Measurements from ENCODE around the gene MFSD12. TPM values are rescaled to one million over a fixed set of nuclear protein-coding genes. Genes with fewer than 3 reads are reported as not detected.

MFSD12 gene
- polyA plus RNA-seq, 1 donor from 2014 or later, result 38.5 TPM

- Histone ChIP-seq H3K79me2 (replicated peaks; ENCODE audit: insufficient read depth, low read length) (peaks cover 44% of the 10 kb centered on the region), H3K27ac (ENCODE audit: low read length) (peak overlapping the region; percentile 60), H3K4me2 (ENCODE audit: low read length) (peak overlapping the region; percentile 80), H3K36me3 (ENCODE audit: insufficient read depth, low read length) (no peaks in the 10 kb centered on the region), H3K4me3 (ENCODE audit: low read length) (peak overlapping the region; percentile 95), H3F3A (ENCODE audit: insufficient read depth, low read length, poor library complexity, severe bottlenecking) (no peaks in the 10 kb centered on the region), H3K9ac (ENCODE audit: low read length) (peak overlapping the region; percentile 94), H3K9me2 (ENCODE audit: insufficient read depth, low read length) (no peaks in the 10 kb centered on the region), H3K9me3 (ENCODE audit: low read length) (no peaks in the 10 kb centered on the region), H3K27me3 (ENCODE audit: insufficient read depth, low read depth, low read length) (no peaks in the 10 kb centered on the region), H2AFZ (ENCODE audit: low read depth, low read length) (no peak overlapping the region), H4K20me1 (ENCODE audit: insufficient read depth) (peaks cover 13% of the 10 kb centered on the region)
- TF ChIP-seq RAD21 (conservative IDR thresholded peaks at IDR 0.05) (no peak), REST (IDR thresholded peaks at IDR 0.05; ENCODE audit: borderline replicate concordance) (no peak), EZH2 (IDR thresholded peaks at IDR 0.05; ENCODE audit: borderline replicate concordance, insufficient read depth, low read length, poor library complexity, severe bottlenecking) (no peak), TAF1 (IDR thresholded peaks at IDR 0.05; ENCODE audit: low read depth) (no peak), EP300 (conservative IDR thresholded peaks at IDR 0.05; ENCODE audit: poor library complexity, severe bottlenecking) (no peak), SMC3 (conservative IDR thresholded peaks at IDR 0.05; ENCODE audit: poor library complexity) (no peak), POLR2AphosphoS5 (IDR thresholded peaks at IDR 0.05) (no peak), CTCF (IDR thresholded peaks at IDR 0.05; ENCODE audit: poor library complexity, severe bottlenecking) (no peak), MXI1 (conservative IDR thresholded peaks at IDR 0.05; ENCODE audit: poor library complexity, severe bottlenecking) (no peak)
Observed at GRCh38 chr19:3506384-3507340, 50.7 kb downstream of the MFSD12 start.

GRCh38 chr19:3505598-3506383, 51.6 kb downstream of the MFSD12 start, which contains the start of gene FZR1:
TSS of gene FZR1 (plus strand) at chr19:3506311. CDS start at chr19:3522990, 16,679 bp downstream.
- peak within 1 kb of the TSS; percentile 98 for H2AFZ ChIP-seq (ENCODE audit: low read depth, low read length)

More at GRCh38 chr19:3505598-3506383, 51.6 kb downstream of the MFSD12 start, which contains the start of gene FZR1:
- H3K27me3 ChIP-seq (ENCODE audit: insufficient read depth, low read depth, low read length), result no peaks in the 10 kb centered on the region
- peak within 1 kb of the TSS; percentile 80 for H3K4me2 ChIP-seq (ENCODE audit: low read length)
- H3K9me2 ChIP-seq (ENCODE audit: insufficient read depth, low read length), result no peaks in the 10 kb centered on the region
- H4K20me1 ChIP-seq (ENCODE audit: insufficient read depth), result peaks cover 6% of the 10 kb centered on the region
- H3K4me3 ChIP-seq (ENCODE audit: low read length), result peak within 1 kb of the TSS; percentile 95
- peak within 1 kb of the TSS; percentile 95 for H3K27ac ChIP-seq (ENCODE audit: low read length)
- H3K9ac ChIP-seq (ENCODE audit: low read length), result peak within 1 kb of the TSS; percentile 94
- H3K9me3 ChIP-seq (ENCODE audit: low read length), result no peaks in the 10 kb centered on the region
- peak; percentile 85 for TF ChIP-seq EP300 (conservative IDR thresholded peaks at IDR 0.05; ENCODE audit: poor library complexity, severe bottlenecking)
- peak; percentile 54 for TF ChIP-seq CTCF (IDR thresholded peaks at IDR 0.05; ENCODE audit: poor library complexity, severe bottlenecking)
- TF ChIP-seq EZH2 (IDR thresholded peaks at IDR 0.05; ENCODE audit: borderline replicate concordance, insufficient read depth, low read length, poor library complexity, severe bottlenecking), result no peak
- TF ChIP-seq TAF1 (IDR thresholded peaks at IDR 0.05; ENCODE audit: low read depth), result peak; percentile 40
- TF ChIP-seq MXI1 (conservative IDR thresholded peaks at IDR 0.05; ENCODE audit: poor library complexity, severe bottlenecking), result peak; percentile 92
- no peak for TF ChIP-seq RAD21 (conservative IDR thresholded peaks at IDR 0.05)
- no peak for TF ChIP-seq SMC3 (conservative IDR thresholded peaks at IDR 0.05; ENCODE audit: poor library complexity)
- peak; percentile 93 for TF ChIP-seq POLR2AphosphoS5 (IDR thresholded peaks at IDR 0.05)
- TF ChIP-seq REST (IDR thresholded peaks at IDR 0.05; ENCODE audit: borderline replicate concordance), result peak; percentile 75
- H3K36me3 ChIP-seq (ENCODE audit: insufficient read depth, low read length), result no peaks in the 10 kb centered on the region
- H3F3A ChIP-seq (ENCODE audit: insufficient read depth, low read length, poor library complexity, severe bottlenecking), result no peaks in the 10 kb centered on the region
- peaks cover 37% of the 10 kb centered on the region for H3K79me2 ChIP-seq (replicated peaks; ENCODE audit: insufficient read depth, low read length)
